ENCODE data around the gene SLC34A2.

SLC34A2 gene

GRCh38 chr4:25670991-25671390 is 15.3 kb downstream of the SLC34A2 start:
- H3K79me2 ChIP-seq (ENCODE audit: low read length): no peaks in the 10 kb centered on the region
- H3K36me3 ChIP-seq (replicated peaks; ENCODE audit: low read depth, low read length): no peaks in the 10 kb centered on the region
- peaks cover 3% of the 10 kb centered on the region; the same call in 1 of the 2 replicates for H3K27me3 ChIP-seq (ENCODE audit: low read depth, low read length)
- no peaks in the 10 kb centered on the region for H3K4me1 ChIP-seq (ENCODE audit: low read length)
- TF ChIP-seq CTCF (IDR thresholded peaks at IDR 0.05; ENCODE audit: low read depth, low read length): no peak
- TF ChIP-seq EZH2phosphoT487 (IDR thresholded peaks at IDR 0.05; ENCODE audit: low read depth): no peak
- no peak overlapping the region for H3K4me3 ChIP-seq (ENCODE audit: low read length)
- H3K4me2 ChIP-seq (ENCODE audit: low read length): no peak overlapping the region
- H3K27ac ChIP-seq (ENCODE audit: low read length): no peak overlapping the region
- no peak overlapping the region for H3K9ac ChIP-seq (ENCODE audit: low read length)
- H4K20me1 ChIP-seq (ENCODE audit: insufficient read depth, low read length): no peaks in the 10 kb centered on the region
- no peaks in the 10 kb centered on the region for H3K9me3 ChIP-seq (ENCODE audit: insufficient read depth, low read length)
- H2AFZ ChIP-seq (ENCODE audit: low read depth, low read length): no peak overlapping the region

DNA sequence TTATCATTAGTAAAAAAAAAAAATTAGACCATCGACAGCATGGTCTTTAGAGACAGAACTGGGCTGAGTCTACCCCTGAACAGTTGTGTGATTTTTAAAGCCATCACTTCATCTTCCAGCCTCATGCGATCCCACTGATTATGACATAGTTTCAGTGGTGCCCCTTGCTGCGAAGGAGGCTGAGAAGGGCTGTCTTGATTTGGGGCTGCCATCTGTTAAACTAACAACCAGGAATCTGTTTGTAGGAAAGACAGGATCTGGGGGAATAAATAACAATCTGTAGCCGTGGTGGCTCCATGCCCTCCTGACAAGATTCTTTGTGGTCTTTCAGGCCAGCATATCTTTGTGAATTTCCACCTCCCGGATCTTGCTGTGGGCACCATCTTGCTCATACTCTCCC is 17.1 kb downstream of the SLC34A2 start:
- Histone ChIP-seq H3K4me3 (ENCODE audit: low read length) (no peak overlapping the region), H3K27me3 (ENCODE audit: low read depth, low read length) (peaks cover 3% of the 10 kb centered on the region; the same call in 1 of the 2 replicates), H3K4me1 (ENCODE audit: low read length) (no peaks in the 10 kb centered on the region), H3K36me3 (replicated peaks; ENCODE audit: low read depth, low read length) (no peaks in the 10 kb centered on the region), H3K9ac (ENCODE audit: low read length) (no peak overlapping the region), H3K27ac (ENCODE audit: low read length) (no peak overlapping the region), H3K9me3 (ENCODE audit: insufficient read depth, low read length) (no peaks in the 10 kb centered on the region), H3K4me2 (ENCODE audit: low read length) (no peak overlapping the region), H3K79me2 (ENCODE audit: low read length) (no peaks in the 10 kb centered on the region), H4K20me1 (ENCODE audit: insufficient read depth, low read length) (no peaks in the 10 kb centered on the region), H2AFZ (ENCODE audit: low read depth, low read length) (no peak overlapping the region)
- no peak for TF ChIP-seq EZH2phosphoT487 (IDR thresholded peaks at IDR 0.05; ENCODE audit: low read depth)
- TF ChIP-seq CTCF (IDR thresholded peaks at IDR 0.05; ENCODE audit: low read depth, low read length): no peak

- Histone ChIP-seq H3K79me2 (ENCODE audit: low read length) (no peaks in the 10 kb centered on the region), H4K20me1 (ENCODE audit: insufficient read depth, low read length) (no peaks in the 10 kb centered on the region), H3K4me1 (ENCODE audit: low read length) (no peaks in the 10 kb centered on the region), H3K9ac (ENCODE audit: low read length) (no peak overlapping the region), H2AFZ (ENCODE audit: low read depth, low read length) (no peak overlapping the region), H3K4me3 (ENCODE audit: low read length) (no peak overlapping the region), H3K36me3 (replicated peaks; ENCODE audit: low read depth, low read length) (no peaks in the 10 kb centered on the region), H3K27ac (ENCODE audit: low read length) (no peak overlapping the region), H3K9me3 (ENCODE audit: insufficient read depth, low read length) (no peaks in the 10 kb centered on the region), H3K4me2 (ENCODE audit: low read length) (no peak overlapping the region), H3K27me3 (ENCODE audit: low read depth, low read length) (peaks cover 3% of the 10 kb centered on the region; the same call in 1 of the 2 replicates)
- TF ChIP-seq CTCF (IDR thresholded peaks at IDR 0.05; ENCODE audit: low read depth, low read length): no peak
- no peak for TF ChIP-seq EZH2phosphoT487 (IDR thresholded peaks at IDR 0.05; ENCODE audit: low read depth)
These were observed 18.7 kb downstream of the SLC34A2 start for GRCh38 chr4:25674386-25674785.

DNA sequence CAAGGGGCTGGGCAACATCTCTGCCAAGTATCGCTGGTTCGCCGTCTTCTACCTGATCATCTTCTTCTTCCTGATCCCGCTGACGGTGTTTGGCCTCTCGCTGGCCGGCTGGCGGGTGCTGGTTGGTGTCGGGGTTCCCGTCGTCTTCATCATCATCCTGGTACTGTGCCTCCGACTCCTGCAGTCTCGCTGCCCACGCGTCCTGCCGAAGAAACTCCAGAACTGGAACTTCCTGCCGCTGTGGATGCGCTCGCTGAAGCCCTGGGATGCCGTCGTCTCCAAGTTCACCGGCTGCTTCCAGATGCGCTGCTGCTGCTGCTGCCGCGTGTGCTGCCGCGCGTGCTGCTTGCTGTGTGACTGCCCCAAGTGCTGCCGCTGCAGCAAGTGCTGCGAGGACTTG is 20.6 kb downstream of the SLC34A2 start:
- Histone ChIP-seq H3K79me2 (ENCODE audit: low read length) (no peaks in the 10 kb centered on the region), H4K20me1 (ENCODE audit: insufficient read depth, low read length) (no peaks in the 10 kb centered on the region), H3K27me3 (ENCODE audit: low read depth, low read length) (no peaks in the 10 kb centered on the region), H3K4me1 (ENCODE audit: low read length) (no peaks in the 10 kb centered on the region), H3K4me3 (ENCODE audit: low read length) (no peak overlapping the region), H3K9me3 (ENCODE audit: insufficient read depth, low read length) (no peaks in the 10 kb centered on the region), H3K36me3 (replicated peaks; ENCODE audit: low read depth, low read length) (no peaks in the 10 kb centered on the region), H3K4me2 (ENCODE audit: low read length) (no peak overlapping the region), H3K27ac (ENCODE audit: low read length) (no peak overlapping the region), H3K9ac (ENCODE audit: low read length) (no peak overlapping the region), H2AFZ (ENCODE audit: low read depth, low read length) (no peak overlapping the region)
- no peak for TF ChIP-seq CTCF (IDR thresholded peaks at IDR 0.05; ENCODE audit: low read depth, low read length)
- TF ChIP-seq EZH2phosphoT487 (IDR thresholded peaks at IDR 0.05; ENCODE audit: low read depth): no peak

All from OCI-LY3 (cell line).